C4-2B (cell line): ENCODE measurements around the gene TLE3.

Experiments used
- ZFX ChIP-seq: fragments of 450-650 bp; IDR thresholded peaks from 2 replicates; pipeline ENCODE4 v1.6.1; 2017
- TF ChIP-seq, protein P1 (sequence below): fragments of 450-650 bp; conservative IDR thresholded peaks from 2 replicates; pipeline ENCODE4 v1.5.1; 2017; ENCODE audit warnings: mild to moderate bottlenecking

DNA sequence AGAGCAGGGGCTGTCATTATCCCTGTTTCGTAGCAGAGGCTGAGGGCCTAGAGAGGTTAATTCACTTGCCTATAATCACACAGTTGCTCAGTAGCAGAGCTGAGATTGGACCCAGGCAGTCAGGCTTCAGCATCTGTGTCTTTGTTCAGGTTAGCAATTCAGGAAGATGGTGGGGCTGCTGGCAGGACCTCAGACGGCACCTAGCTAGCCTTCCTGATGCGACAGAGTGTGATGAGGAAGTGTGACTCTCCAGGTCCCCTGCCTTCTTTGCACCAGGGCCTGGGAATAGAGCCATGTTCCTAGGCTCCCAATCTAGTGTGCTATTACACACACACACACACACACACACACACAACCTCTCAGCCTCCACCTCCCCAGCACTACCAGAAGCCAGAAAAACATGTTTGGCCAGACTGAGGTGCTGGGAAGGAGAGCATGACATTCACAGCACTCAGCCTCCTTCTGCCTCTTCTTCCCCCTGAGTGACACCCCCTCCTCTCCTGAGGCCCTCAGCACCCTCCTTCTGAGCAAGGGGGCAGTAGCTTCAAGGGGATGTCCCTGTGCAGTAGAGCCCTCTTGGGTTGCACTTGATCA, 88.9 kb downstream of the TLE3 start:
- TF ChIP-seq, protein P1, sequence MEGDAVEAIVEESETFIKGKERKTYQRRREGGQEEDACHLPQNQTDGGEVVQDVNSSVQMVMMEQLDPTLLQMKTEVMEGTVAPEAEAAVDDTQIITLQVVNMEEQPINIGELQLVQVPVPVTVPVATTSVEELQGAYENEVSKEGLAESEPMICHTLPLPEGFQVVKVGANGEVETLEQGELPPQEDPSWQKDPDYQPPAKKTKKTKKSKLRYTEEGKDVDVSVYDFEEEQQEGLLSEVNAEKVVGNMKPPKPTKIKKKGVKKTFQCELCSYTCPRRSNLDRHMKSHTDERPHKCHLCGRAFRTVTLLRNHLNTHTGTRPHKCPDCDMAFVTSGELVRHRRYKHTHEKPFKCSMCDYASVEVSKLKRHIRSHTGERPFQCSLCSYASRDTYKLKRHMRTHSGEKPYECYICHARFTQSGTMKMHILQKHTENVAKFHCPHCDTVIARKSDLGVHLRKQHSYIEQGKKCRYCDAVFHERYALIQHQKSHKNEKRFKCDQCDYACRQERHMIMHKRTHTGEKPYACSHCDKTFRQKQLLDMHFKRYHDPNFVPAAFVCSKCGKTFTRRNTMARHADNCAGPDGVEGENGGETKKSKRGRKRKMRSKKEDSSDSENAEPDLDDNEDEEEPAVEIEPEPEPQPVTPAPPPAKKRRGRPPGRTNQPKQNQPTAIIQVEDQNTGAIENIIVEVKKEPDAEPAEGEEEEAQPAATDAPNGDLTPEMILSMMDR, result no peak
- TF ChIP-seq ZFX, result no peak
